Omental fat pad (tissue), 4 donors: ENCODE measurements around the gene HAPLN1. TPM values are rescaled to one million over a fixed set of nuclear protein-coding genes. Genes with fewer than 3 reads are reported as not detected.
"Not testable (repeated sequence)": the region's sequence is repeated elsewhere in the genome, so short reads cannot be mapped to it uniquely, and the experiment has no call there.

Experiments
- ATAC-seq: fragments of 150-250 bp; one replicate; pipeline ENCODE4 v1.9.1; 2016; ENCODE audit warnings: mild to moderate bottlenecking, moderate library complexity; ENCODE audit not compliant: low FRiP score
- DNase-seq: peaks from one replicate; pipeline ENCODE4 v3.0.0-alpha.2; 2019; ENCODE audit warnings: low spot score
- CTCF ChIP-seq, 3 donors: fragments of 450-650 bp; IDR thresholded peaks; one replicate each; pipeline ENCODE4 v1.5.1; 2016 to 2017; ENCODE audit warnings: antibody characterized with exemption in 3 of 3, mild to moderate bottlenecking in 3 of 3, moderate library complexity in 2 of 3
- total RNA-seq, 4 donors: library from RNA; depleted of rRNA; stranded (reverse); fragments of >200 nt; gene quantifications; one replicate each; pipeline ENCODE4 v1.1.0, GENCODE V29; 2016

HAPLN1 gene
- total RNA-seq, 4 donors from 2014 or later = not detected

GRCh38 chr5:83745816-83746215, 25.2 kb upstream of the HAPLN1 start:
- TF ChIP-seq CTCF (IDR thresholded peaks at IDR 0.05) = no peak
- DNase-seq = no peak
- ATAC-seq = no peak

- DNase-seq (no peak), ATAC-seq (no peak)
- no peak for TF ChIP-seq CTCF (IDR thresholded peaks at IDR 0.05)
These were observed 24.2 kb upstream of the HAPLN1 start for GRCh38 chr5:83744821-83745220.

- TF ChIP-seq CTCF (IDR thresholded peaks at IDR 0.05) = no peak
- no peak for ATAC-seq
These were observed 21.4 kb upstream of the HAPLN1 start for GRCh38 chr5:83742089-83742488.

GRCh38 chr5:83741571-83741970, 20.9 kb upstream of the HAPLN1 start:
- no peak for ATAC-seq
- TF ChIP-seq CTCF (IDR thresholded peaks at IDR 0.05) = no peak
- DNase-seq = no peak

More at GRCh38 chr5:83742089-83742488, 21.4 kb upstream of the HAPLN1 start:
- no peak for DNase-seq

- ATAC-seq (no peak), DNase-seq (no peak)
- TF ChIP-seq CTCF (IDR thresholded peaks at IDR 0.05) = no peak
These were observed 20.1 kb upstream of the HAPLN1 start for GRCh38 chr5:83740741-83741140.

- not testable (repeated sequence) for DNase-seq, ATAC-seq
These were observed 15.5 kb upstream of the HAPLN1 start for GRCh38 chr5:83736169-83736568.

GRCh38 chr5:83735058-83735457, 14.4 kb upstream of the HAPLN1 start:
- not testable (repeated sequence) for ATAC-seq, DNase-seq

GRCh38 chr5:83731638-83732037, 11.0 kb upstream of the HAPLN1 start:
- TF ChIP-seq CTCF (IDR thresholded peaks at IDR 0.05) = no peak
- ATAC-seq (no peak), DNase-seq (no peak)
